NCI-H345 treated with DMSO at 0.1 percent for 48 hours (cell line): ENCODE results near the gene EHMT2.
"Not testable (repeated sequence)": the region's sequence is repeated elsewhere in the genome, so short reads cannot be mapped to it uniquely, and the experiment has no call there.

ENCODE experiments used
- DNase-seq: peaks from one replicate; lab custom pipeline; 2025; ENCODE audit not compliant: unreplicated experiment; lab: John Stamatoyannopoulos, UW

Gene EHMT2

GRCh38 chr6:31842053-31842452, 55.4 kb downstream of the EHMT2 start:
- no peak for DNase-seq

GRCh38 chr6:31839779-31840126, 57.7 kb downstream of the EHMT2 start:
- DNase-seq = not testable (repeated sequence)

GRCh38 chr6:31838968-31839367, 58.5 kb downstream of the EHMT2 start:
- DNase-seq = no peak

- not testable (repeated sequence) for DNase-seq
Measured at GRCh38 chr6:31838114-31838553, 59.4 kb downstream of the EHMT2 start.

DNA sequence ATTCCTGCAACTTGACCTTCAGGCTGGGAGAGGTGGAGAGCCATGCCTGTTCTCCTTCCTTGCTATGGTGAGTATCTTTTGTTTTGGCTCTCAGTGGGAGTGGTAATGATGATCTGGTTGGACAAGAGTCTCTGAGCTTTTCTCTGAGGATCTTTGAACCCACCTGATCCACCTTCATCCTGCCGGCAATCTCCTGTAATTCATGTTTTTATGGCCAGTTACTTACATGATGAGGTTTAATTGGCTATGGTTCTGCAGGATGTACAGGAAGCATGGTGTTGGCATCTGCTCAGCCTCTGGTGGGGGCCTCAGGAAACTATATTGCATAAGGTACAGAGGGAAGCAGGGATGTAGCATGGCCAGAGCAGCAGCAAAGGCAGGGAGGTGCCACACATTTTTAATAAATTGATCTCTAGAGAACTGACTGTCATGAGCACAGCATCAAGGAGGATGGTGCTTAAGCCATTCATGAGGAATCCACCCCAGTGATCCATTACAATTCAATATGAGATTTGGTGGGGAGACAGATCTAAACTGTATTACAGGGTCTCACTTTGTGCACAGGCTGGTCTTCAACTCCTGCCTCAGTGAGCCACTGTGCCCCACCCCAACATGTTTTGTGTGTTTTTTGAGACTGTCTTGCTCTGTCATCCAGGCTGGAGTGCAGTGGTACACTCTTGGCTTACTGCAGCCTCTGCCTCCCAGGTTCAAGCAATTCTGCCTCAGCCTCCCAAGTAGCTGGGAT, 60.0 kb downstream of the EHMT2 start:
- no peak for DNase-seq

DNA sequence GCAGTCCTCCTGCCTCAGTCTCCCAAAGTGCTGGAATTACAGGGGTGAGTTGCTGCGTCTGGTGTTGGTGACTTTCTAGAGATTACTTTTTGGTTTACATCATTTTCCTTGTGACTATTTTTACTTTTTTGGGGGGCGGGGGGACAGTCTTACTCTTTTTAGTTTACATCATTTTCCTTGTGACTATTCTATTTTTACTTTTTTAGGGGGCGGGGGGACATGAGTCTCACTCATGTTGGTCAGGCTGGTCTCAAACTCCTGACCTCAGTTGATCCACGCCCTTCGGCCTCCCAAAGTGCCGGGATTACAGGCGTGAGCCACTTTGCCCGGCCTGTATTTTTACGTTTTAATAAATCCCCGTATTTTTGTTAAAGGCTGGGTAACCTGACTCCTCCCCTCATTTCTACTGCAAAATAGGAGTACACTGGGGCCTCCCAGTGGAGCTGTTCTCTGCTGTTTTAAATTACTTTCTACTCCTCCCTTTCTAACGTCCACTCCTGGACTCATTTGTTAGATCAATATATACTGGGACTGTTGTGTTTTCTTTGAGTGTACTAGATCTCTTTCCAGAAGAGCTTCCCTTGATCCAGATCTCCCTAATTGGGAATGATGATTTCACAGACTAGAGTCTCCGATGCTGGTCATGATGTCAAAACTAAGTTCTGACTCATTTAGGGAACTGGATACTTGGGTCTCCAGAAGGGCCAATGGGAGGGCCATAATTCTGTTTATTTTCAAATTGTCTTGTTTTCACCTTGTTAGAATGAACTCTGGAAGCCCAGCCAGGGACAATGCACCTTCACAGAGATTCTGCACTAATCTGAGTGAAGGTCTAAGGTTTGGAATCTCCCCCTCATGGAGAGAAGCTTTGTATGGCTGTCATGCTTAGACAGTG, 60.8 kb downstream of the EHMT2 start:
- DNase-seq = no peak

- peak; percentile 16 for DNase-seq
Measured at GRCh38 chr6:31836047-31836473, 61.4 kb downstream of the EHMT2 start.

GRCh38 chr6:31834367-31835250, 62.9 kb downstream of the EHMT2 start:
- peak; percentile 91 for DNase-seq

GRCh38 chr6:31831350-31832215, 65.9 kb downstream of the EHMT2 start:
- DNase-seq = no peak

GRCh38 chr6:31830886-31831335, 66.6 kb downstream of the EHMT2 start:
- no peak for DNase-seq
